GM19395 (cell line): Measurements from ENCODE around the gene CDC42BPB.

Experiments used
- ATAC-seq: cut with Tn5 transposase; IDR thresholded peaks from one replicate; pipeline ENCODE4 v1.9.1; 2021; ENCODE audit warnings: mild to moderate bottlenecking, moderate library complexity; ENCODE audit not compliant: unreplicated experiment

CDC42BPB gene

GRCh38 chr14:103094406-103095209, 37.3 kb upstream of the CDC42BPB start, which contains the start of gene EXOC3L4:
EXOC3L4 (plus strand) TSS chr14:103094725; CDS start chr14:103100220, 5,495 bp downstream.
- no peak for ATAC-seq

DNA sequence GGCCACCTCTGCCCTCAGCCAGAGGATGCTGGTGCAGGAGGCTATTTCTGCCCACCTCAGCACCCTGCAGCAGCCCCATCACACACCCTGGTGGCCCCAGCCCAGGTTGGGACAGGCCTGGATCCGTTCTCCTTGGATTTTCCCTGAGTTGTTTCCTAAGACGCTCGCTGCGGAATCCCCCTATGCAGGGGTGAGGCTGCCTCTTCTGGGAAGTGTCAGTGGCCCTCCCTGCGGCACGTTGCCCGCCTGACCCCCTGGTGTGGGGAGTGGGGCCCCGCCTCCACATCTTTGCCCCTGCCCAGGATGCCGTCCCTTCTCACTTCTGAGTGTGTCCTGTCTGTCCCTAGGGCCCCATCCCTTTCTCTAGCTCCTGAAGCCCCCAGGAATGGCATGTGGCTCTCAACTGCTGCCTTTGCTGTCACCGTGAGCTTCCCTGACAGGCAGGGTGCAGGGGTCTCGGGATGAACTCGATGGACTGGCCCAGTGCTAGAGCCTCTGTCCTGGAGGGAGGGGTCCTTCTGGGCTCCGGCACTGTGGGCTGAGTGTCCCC, 36.6 kb upstream of the CDC42BPB start:
- ATAC-seq, result no peak

GRCh38 chr14:103091883-103092222, 34.5 kb upstream of the CDC42BPB start:
- no peak for ATAC-seq

- no peak for ATAC-seq
Measured at GRCh38 chr14:103091041-103091882, 33.9 kb upstream of the CDC42BPB start.

GRCh38 chr14:103090481-103091020, 33.2 kb upstream of the CDC42BPB start:
- ATAC-seq, result no peak

DNA sequence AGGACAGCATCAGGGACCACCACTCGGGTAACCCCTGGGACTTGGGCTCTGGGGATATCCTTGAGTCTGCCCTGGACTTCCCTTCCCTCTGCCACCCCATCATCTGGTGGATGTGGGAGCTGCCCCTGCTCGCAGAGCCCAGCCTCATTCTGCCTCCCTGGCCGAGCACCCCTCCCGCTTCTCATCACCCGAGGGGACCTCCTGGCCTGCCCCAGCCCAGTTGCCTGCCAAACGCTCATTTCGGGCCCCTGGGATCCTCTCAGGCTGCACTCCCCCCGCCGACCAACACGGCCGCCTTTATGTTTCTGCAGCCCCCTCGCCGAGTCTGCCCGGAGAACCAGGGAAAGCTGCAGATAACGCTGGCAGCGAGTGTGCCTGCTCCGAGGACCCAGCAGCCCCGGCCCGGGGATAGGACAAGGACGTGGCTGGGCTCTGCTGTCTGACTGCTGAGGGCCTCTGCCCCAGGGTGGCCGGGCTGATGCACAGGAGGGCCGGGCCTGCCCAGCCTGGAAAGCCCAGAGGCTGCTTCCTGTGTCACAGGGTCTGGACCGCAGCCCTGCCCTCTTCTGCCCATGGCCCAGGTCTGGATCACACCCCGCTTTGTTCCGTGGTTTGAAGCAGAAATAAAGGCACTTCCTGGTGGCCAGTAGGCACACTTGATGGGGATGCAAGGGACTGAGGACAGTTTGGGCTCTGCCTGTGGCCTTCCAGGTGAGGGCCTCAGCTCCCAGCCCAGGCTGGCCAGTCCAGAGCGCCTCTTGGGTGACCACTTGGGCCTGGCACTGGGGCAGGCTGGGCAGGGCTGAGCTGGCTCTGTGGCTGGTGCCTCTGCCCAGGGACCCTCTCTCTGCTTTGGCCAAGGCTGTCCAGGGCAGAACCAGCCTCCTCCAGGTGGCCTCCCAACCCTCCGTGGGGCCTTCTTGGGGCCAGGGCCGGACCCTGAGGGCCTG, 32.3 kb upstream of the CDC42BPB start:
- no peak for ATAC-seq

DNA sequence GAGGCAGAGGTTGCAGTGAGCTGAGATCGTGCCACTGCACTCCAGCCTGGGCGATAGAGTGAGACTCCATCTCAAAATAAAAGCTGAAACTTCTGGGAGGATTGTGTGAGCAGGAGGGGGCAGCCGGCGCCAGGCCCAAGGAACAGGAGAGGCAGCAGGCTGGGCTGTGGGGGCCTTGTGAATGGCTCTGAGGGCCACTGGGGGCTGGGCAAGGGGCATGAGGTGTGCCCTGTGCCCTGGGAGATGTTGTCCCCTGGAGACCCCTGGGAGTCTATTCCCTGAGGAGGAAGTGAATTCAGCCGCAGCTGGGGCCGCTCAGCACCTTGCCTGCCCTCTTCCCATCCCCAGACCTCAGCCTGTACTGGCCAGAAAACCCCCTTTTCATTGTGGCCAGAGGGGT, 31.6 kb upstream of the CDC42BPB start:
- no peak for ATAC-seq

DNA sequence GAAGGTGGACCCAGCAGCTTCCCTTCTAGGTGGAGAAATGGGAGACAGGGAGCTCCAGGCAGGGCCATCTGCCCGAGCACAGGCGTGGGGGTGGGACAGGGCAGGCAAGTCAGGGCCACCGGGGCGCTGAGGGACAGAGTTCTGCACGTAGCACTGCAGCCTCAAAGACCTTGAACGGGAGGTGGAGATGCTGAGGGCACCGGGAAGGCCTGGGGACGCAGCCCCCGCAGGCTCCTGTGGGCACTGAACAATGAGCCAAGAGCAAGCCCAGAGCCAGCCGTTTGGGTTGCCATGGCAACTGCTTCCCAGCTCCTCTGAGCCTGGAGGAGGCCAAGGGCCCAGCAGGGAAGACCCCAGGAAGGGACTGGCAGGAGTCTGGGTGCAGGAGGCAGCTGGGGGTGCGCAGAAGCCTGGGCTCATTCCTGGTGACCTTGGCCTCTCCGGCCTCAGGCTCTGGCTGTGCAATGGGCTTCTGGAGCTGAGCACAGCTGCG, 30.0 kb upstream of the CDC42BPB start:
- ATAC-seq, result no peak

DNA sequence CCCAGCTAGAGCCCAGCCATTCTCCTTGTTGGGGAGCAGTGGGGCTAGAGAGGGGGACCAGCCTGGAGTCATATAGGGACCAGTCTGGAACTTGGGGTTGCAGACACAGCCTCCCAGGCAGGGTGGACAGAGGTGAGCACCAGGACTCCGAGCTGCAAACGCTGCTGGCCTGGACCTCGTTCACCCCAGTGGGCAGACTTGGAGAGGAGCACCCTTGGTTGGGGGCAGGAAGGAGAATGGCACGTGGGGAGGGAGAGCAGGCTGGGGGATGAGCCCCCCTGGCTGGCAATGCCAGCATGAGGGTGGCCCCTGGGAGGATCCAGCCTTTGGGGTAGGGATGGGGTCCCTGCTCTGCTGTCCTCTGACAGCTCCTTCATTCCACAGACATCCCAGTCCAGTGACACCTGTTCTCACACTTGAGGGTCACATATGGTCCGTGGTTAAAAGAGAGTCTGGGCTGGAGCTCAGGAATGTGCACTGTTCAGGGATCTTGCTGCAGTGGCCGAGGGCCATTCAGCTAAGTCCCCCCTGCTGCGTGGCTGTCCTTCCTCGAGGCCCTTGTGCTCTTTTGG, 29.5 kb upstream of the CDC42BPB start:
- ATAC-seq, result no peak

DNA sequence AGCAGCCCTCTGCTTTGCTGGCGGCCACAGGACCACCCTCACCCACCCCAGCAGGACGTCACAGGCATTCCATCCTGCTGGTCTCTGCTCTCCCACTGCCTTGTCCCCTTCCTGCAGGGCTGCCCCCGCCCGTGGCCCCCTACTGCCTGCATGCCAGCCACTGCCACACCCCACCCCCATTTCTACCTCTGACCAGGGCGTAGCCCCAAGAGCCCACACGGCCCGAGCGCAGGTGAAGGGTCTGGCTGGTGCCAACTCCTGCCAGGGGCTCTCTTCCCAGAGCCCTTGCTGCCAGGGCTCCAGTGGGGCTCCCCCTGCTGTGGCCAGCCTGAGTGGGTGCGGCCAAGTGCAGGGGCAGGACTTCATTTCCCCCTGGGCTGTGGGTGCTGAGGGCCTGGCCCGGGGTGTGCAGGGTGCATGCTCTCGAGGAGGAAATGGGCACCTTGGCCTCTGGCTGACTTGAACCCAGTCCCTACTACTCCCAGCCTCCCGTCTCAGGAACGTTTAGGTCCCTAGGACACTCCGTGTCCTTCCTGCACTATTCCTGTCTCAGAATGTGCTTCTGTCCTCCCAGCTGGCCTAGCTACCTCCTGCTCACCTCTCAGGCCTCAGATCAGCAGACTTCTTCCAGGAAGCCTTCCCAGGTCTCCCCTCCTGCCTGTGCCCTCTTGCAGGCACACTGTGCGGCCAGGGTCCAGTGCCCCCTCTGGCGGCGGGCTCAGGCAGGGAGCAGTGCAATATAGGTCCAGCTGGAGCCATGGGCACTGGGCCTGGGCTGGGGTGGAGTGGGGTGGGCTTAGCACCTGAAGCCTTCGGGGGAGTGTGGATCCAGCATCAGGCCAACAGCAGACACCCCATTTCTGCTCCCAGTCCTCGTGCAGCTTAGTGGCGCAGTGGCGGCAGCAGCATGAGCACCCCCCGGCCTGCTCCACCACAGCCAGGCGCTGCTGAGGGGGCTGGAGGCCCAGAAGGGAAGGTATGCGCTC, 28.1 kb upstream of the CDC42BPB start:
- no peak for ATAC-seq

- ATAC-seq, result no peak
Measured at GRCh38 chr14:103084021-103084919, 26.9 kb upstream of the CDC42BPB start, which contains the start of gene LBHD2. LBHD2 (plus strand) TSS chr14:103084210; CDS start chr14:103086013, 1,803 bp downstream.

DNA sequence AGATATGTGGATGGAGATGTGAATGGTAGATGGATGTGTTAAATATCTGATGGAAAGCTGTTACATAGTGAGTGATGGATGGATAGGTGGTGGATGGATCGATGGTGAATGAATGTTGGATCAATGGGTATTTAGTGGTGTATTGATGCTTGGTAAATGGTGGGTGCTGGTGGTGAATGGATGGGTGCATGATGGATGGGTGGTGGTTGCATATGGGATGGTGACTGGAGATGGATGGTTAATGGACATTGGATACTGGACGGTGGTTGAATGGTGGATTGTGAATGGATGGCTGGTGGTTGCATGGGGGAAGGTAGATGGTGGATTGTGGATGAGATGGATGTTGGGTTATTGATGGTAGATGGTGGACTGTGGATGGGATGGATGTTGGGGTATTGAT, 24.6 kb upstream of the CDC42BPB start:
- no peak for ATAC-seq

GRCh38 chr14:103078860-103079587, 21.7 kb upstream of the CDC42BPB start:
- ATAC-seq, result no peak

DNA sequence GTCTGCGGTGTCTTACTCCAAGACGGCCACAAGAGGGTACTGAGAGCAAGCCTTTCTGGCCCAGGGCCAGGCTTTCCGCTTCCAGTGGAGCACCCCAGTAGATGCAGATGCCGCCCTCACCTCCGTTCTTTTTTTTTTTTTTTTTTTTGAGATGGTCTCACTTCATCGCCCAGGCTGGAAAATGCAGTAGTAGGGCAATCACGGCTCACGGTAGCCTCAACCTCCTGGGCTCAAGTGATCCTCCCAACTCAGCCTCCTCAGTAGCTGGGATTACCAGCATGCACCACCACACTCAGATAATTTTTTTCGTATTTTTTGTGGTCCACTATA, 21.0 kb upstream of the CDC42BPB start:
- no peak for ATAC-seq

DNA sequence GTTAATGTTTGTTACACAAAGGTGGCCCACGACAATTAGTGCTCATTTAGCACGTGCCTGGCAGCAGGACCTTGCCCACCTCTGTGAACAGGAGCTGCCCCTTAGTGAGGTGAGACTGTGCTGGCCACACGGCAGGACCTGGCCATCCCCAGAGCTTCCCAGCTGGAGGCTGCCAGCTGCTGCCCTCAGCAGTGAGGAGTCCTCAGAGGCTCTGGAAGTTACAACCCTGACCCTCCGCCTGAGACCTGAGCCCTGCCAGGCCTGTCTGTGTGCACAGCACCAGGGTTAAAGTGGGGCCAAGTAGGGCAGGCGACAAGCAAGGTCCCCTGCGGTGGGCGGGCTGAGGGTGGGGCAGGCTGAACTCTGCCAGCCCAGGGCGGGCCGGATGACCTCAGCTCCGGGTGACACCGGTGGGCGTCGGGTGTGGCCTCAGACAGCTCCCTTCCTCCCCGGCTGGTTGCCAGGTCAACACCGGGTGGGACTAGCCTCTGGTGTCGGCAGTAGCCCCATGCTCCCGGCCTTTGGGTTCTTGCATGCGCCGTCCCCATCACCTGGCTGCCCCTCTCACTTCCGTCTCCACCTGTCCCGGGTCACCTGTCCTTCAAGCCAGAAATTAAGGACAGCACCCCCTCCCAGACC, 17.5 kb upstream of the CDC42BPB start:
- no peak for ATAC-seq

- ATAC-seq, result no peak
Measured at GRCh38 chr14:103073876-103074728, 16.8 kb upstream of the CDC42BPB start.
